Measurements from ENCODE around the gene MUC7.

DNA sequence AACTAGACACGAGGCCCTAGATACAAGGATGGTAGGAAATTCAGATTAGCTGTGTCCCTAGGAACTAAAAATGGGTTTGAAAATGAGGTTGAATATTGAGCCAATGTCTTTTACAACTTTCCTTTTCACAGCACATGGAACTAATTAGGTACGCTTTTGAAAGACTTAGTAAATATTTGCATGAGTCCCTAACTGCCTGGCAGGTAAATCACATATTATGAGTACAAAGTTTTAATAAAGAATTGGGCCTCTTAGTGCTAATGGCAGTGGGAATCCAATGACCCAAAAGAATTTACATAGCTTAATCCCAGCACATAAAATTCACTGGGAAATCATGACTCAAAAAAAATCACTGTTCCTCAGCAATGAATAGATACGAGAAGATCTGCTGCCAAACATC, 16.8 kb downstream of the MUC7 start:
- no peak for TF ChIP-seq EP300 (IDR thresholded peaks at IDR 0.05)
- no peak for TF ChIP-seq POLR2AphosphoS5 (IDR thresholded peaks at IDR 0.05)
- no peak for TF ChIP-seq POLR2A (IDR thresholded peaks at IDR 0.05)
- TF ChIP-seq, protein P1, sequence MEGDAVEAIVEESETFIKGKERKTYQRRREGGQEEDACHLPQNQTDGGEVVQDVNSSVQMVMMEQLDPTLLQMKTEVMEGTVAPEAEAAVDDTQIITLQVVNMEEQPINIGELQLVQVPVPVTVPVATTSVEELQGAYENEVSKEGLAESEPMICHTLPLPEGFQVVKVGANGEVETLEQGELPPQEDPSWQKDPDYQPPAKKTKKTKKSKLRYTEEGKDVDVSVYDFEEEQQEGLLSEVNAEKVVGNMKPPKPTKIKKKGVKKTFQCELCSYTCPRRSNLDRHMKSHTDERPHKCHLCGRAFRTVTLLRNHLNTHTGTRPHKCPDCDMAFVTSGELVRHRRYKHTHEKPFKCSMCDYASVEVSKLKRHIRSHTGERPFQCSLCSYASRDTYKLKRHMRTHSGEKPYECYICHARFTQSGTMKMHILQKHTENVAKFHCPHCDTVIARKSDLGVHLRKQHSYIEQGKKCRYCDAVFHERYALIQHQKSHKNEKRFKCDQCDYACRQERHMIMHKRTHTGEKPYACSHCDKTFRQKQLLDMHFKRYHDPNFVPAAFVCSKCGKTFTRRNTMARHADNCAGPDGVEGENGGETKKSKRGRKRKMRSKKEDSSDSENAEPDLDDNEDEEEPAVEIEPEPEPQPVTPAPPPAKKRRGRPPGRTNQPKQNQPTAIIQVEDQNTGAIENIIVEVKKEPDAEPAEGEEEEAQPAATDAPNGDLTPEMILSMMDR (IDR thresholded peaks at IDR 0.05): no peak
